MM.1S (cell line): ENCODE results near the gene SH3TC1.

Experiments
- EZH2phosphoT487 ChIP-seq: fragments of 300-600 bp; sonication (generic); IDR thresholded peaks from 2 replicates; pipeline ENCODE4 v1.6.1; 2018; ENCODE audit warnings: antibody characterized with exemption, low read length
- TF ChIP-seq, protein P1 (sequence below): fragments of 300-600 bp; sonication (generic); IDR thresholded peaks from 2 replicates; pipeline ENCODE4 v1.5.1; 2016; ENCODE audit warnings: antibody characterized with exemption, low read length, mixed read lengths

DNA sequence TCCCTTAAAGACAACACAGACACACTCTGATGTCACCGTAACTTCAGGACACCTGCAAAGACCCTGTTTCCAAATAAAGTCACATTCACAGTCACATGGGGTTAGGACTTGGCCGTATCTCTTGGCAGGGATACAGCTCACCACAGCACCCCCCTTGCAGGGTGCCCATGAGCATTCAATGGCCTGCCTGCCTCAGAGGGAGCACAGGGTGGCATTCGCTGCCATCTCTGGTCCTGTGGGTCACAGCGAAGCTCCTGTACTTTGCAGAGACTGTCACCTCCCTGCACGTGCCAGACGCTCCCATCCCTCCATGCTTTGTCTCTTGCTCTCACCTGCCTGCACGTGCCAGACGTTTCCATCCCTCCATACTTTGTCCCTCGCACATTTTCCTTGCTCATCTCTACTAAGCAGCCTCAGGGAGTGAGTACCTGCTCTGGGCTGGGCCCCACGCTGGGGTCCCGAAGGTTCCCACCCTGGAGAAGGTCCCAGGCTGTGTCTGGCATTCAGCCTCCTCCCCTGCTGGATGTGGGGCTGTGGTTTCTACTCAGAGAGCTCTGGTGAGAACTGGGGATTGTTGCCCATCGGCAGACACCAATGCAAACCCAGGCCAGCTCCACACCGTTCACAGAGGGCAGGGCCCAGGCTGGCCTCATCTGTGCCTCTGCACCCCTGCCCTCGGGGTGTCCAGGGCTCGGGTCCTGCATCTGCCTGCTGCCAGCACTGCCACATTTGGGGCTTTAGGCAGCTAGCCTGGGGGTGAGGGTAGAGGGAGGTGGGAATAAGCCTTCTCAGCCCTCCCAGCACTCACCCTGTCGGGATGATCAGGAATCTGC lies 86.3 kb downstream of the SH3TC1 start:
- TF ChIP-seq, protein P1, sequence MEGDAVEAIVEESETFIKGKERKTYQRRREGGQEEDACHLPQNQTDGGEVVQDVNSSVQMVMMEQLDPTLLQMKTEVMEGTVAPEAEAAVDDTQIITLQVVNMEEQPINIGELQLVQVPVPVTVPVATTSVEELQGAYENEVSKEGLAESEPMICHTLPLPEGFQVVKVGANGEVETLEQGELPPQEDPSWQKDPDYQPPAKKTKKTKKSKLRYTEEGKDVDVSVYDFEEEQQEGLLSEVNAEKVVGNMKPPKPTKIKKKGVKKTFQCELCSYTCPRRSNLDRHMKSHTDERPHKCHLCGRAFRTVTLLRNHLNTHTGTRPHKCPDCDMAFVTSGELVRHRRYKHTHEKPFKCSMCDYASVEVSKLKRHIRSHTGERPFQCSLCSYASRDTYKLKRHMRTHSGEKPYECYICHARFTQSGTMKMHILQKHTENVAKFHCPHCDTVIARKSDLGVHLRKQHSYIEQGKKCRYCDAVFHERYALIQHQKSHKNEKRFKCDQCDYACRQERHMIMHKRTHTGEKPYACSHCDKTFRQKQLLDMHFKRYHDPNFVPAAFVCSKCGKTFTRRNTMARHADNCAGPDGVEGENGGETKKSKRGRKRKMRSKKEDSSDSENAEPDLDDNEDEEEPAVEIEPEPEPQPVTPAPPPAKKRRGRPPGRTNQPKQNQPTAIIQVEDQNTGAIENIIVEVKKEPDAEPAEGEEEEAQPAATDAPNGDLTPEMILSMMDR: no peak
- no peak for TF ChIP-seq EZH2phosphoT487
